ENCODE measurements around the gene SLC4A1AP. TPM values are rescaled to one million over a fixed set of nuclear protein-coding genes. Genes with fewer than 3 reads are reported as not detected.

SLC4A1AP gene
- total and polyA plus RNA-seq, 2 of the 13 experiments (the other 11 are each of a cell fraction or from before 2014, with no cell fraction given) = 15.3 to 44.6 TPM

GRCh38 chr2:27628767-27629709 is 34.7 kb upstream of the SLC4A1AP start, which contains the start of the genes CCDC121 and GPN1 (continued):
- TF ChIP-seq ZBTB10 (CRISPR knock-in tag; IDR thresholded peaks at IDR 0.05; ENCODE audit: borderline replicate concordance) = no peak
- TF ChIP-seq FOXK2 (IDR thresholded peaks at IDR 0.05) = peak; percentile 80
- no peak for TF ChIP-seq AKAP8 (CRISPR knock-in tag; IDR thresholded peaks at IDR 0.05)
- TF ChIP-seq ZNF607 (CRISPR knock-in tag; IDR thresholded peaks at IDR 0.05; ENCODE audit: borderline replicate concordance) = no peak; the same call in 1 of the 2 replicates
- TF ChIP-seq ZNF335 (CRISPR knock-in tag; IDR thresholded peaks at IDR 0.05) = peak; percentile 84; the same call in 1 of the 2 replicates
- 0 out of 2 replicates have a peak, but pooled peaks have one; percentile 14 for TF ChIP-seq TCF7 (IDR thresholded peaks at IDR 0.05; ENCODE audit: low read depth)
- TF ChIP-seq BCLAF1 (IDR thresholded peaks at IDR 0.05) = no peak
- no peak for TF ChIP-seq ZBTB33 (CRISPR knock-in tag; IDR thresholded peaks at IDR 0.05)
- TF ChIP-seq ZMAT5 (CRISPR knock-in tag; IDR thresholded peaks at IDR 0.05; ENCODE audit: borderline replicate concordance, low read depth) = no peak
- TF ChIP-seq ZNF282 (IDR thresholded peaks at IDR 0.05; ENCODE audit: partially characterized antibody) = no peak
- no peak for TF ChIP-seq FOXP1 (IDR thresholded peaks at IDR 0.05)
- peak; percentile 32; the same call in 1 of the 2 replicates for TF ChIP-seq FOXP1 (CRISPR knock-in tag; IDR thresholded peaks at IDR 0.05)
- no peak; the same call in none of the 2 replicates for TF ChIP-seq ZC3H13 (CRISPR knock-in tag; IDR thresholded peaks at IDR 0.05)
- TF ChIP-seq ZNF709 (CRISPR knock-in tag; IDR thresholded peaks at IDR 0.05) = peak; percentile 54; the same call in 1 of the 2 replicates
- peak; percentile 91 for TF ChIP-seq TBX2 (CRISPR knock-in tag; IDR thresholded peaks at IDR 0.05; ENCODE audit: borderline replicate concordance)
- peak; percentile 87 to 91 for TF ChIP-seq HMGXB4 (CRISPR knock-in tag; IDR thresholded peaks at IDR 0.05; ENCODE audit: borderline replicate concordance in 1 of 2, low read depth in 1 of 2)
- TF ChIP-seq AGO1 (IDR thresholded peaks at IDR 0.05; ENCODE audit: low read depth, low read length, poor library complexity, severe bottlenecking) = peak; percentile 81
- peak; percentile 87; the same call in 1 of the 2 replicates for TF ChIP-seq U2AF2 (IDR thresholded peaks at IDR 0.05; ENCODE audit: low read depth, low read length)
- peak; percentile 80 for TF ChIP-seq RBFOX2 (IDR thresholded peaks at IDR 0.05; ENCODE audit: low read depth, low read length)

Measured in HepG2 (cell line).